Mesodermal cell (in vitro differentiated cells): ENCODE data around the gene CNOT4.
"Not testable (repeated sequence)": the region's sequence is repeated elsewhere in the genome, so short reads cannot be mapped to it uniquely, and the experiment has no call there.

Experiments used
- H3K27ac ChIP-seq: 2 replicates; pipeline ENCODE4 v1.7.0; 2013; ENCODE audit warnings: mild to moderate bottlenecking, low read depth, low read length, moderate library complexity; ENCODE audit not compliant: severe bottlenecking
- H3K36me3 ChIP-seq: 2 replicates; pipeline ENCODE4 v1.7.1; 2013; ENCODE audit warnings: mild to moderate bottlenecking, low read length, moderate library complexity; ENCODE audit not compliant: control insufficient read depth, insufficient read depth
- H3K4me1 ChIP-seq: one replicate; pipeline ENCODE4 v1.7.1; 2013; ENCODE audit warnings: mild to moderate bottlenecking, low read length; ENCODE audit not compliant: insufficient read depth, control insufficient read depth, poor library complexity, severe bottlenecking
- H3K4me3 ChIP-seq: 2 replicates; pipeline ENCODE4 v1.7.0; 2013; ENCODE audit warnings: low read length, control low read depth, mild to moderate bottlenecking; ENCODE audit not compliant: insufficient read depth, poor library complexity, severe bottlenecking; ENCODE audit errors: extremely low read depth
- H3K9me3 ChIP-seq: 2 replicates; pipeline ENCODE4 v1.7.1; 2013; ENCODE audit warnings: mild to moderate bottlenecking, low read length, moderate library complexity; ENCODE audit not compliant: control insufficient read depth
- WGBS, 2 experiments: methylation state at CpG; one replicate each; pipeline ENCODE4 v1.1.5; 2013; ENCODE audit warnings: missing lambda C conversion rate in 2 of 2; ENCODE audit not compliant: insufficient coverage in 2 of 2; 5-methylcytosine and 5-hydroxymethylcytosine counted together

The CNOT4 gene

DNA sequence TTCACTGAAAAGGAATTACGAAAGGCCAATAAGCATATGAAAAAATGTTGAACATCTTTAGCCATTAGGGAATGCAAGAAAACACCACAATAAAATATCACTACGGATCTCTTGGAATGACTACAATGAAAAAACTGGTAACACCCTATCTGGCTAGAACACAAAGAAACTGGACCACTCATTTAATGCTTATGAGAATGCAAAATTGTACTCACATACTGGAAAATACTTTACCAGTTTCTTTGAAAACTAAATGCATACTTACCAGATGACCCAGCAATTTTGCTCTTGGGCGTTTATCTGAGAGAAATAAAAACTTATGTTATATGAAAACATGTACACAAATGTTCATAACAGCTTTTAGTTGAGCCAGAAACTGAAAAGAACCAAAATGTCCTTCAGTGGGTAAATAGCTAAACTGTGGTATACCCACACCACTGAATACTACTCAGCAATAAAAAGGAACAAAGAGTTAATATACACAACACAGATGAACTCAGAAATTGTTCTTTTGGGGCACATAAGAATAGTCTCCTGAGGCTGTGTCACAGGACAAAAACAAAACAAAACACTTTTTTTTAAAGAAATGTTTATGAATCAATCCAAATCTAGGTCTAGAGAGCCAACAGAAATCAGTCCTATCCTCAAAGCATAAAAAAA is 23.5 kb downstream of the CNOT4 start:
- 100% methylated on average over 1 of the region's 3 CpGs; no CpG with 5 or more reads in 1 of the 2 experiments for WGBS, 2 experiments
- no peak overlapping the region for H3K4me3 ChIP-seq
- no peaks in the 10 kb centered on the region for H3K9me3 ChIP-seq

DNA sequence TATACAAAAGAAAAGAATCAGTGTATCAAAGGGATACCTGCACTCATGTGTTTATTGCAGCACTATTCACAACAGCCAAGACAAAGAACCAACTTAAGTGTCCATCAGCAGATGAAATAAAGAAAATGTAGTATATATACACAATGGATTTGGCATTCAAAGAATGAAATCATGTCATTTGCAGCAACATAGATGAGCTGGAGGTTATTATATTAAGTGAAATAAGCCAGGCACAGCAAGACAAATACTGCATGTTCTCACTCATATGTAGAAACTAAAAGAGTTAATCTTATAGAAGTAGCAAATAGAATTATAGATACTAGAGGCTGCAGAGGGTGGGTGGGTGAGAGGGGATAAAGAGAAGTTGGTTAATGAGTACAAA is 28.3 kb downstream of the CNOT4 start:
- Histone ChIP-seq H3K9me3 (no peaks in the 10 kb centered on the region), H3K4me1 (no peaks in the 10 kb centered on the region), H3K27ac (no peak overlapping the region), H3K36me3 (peaks cover 2% of the 10 kb centered on the region), H3K4me3 (no peak overlapping the region)

More for the DNA sequence above, 23.5 kb downstream of the CNOT4 start:
- Histone ChIP-seq H3K27ac (no peak overlapping the region), H3K4me1 (no peaks in the 10 kb centered on the region), H3K36me3 (no peaks in the 10 kb centered on the region)

DNA sequence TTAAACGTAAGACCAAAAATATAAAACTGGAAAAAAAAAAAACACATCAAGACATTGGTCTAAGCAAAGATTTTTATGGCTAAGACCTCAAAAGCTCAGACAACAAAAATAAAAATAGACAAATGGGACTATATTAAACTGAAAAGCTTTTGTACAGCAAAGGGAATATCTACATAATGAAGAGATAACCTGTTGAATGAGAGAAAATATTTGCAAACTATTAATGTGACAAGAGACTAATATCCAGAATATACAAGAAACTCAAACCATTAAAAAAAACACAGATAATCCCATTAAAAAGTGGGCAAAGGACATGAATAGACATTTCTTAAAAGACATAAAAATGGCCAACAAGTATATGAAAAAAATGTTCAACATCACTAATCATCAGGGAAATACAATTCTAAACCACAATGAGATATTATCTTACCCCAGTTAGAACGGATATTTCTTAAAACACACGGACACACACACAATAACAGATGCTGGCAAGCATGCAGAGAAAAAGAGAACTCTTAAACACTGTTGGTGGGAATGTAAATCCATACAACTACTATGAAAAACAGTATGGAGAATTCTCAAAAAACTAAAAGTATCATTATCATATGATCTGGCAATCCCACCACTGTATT is 28.8 kb downstream of the CNOT4 start:
- H3K4me3 ChIP-seq: no peak overlapping the region
- H3K27ac ChIP-seq: no peak overlapping the region
- no peaks in the 10 kb centered on the region for H3K4me1 ChIP-seq
- no peaks in the 10 kb centered on the region for H3K9me3 ChIP-seq
- peaks cover 2% of the 10 kb centered on the region for H3K36me3 ChIP-seq
- no CpG with 5 or more reads among the region's 3 CpGs for WGBS, 2 experiments

DNA sequence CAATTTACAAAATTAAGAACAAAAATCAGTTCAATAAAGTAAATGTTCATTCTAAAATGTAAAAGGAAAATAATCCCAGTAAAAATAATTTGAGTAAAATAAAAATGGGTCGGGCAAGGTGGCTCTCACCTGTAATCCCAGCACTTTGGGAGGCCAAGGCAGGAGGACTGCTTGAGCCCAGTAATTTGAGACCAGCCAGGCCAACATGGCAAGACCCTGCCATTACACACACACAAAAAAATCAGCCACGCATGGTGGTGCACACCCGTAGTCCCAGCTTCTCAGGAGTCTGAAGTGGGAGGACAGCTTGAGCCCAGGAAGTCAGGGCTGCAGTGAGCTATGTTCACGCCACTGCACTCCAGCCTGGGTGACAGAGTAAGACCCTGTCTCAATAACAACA is 34.4 kb downstream of the CNOT4 start:
- Histone ChIP-seq H3K9me3 (no peaks in the 10 kb centered on the region), H3K4me1 (no peaks in the 10 kb centered on the region), H3K36me3 (peaks cover 2% of the 10 kb centered on the region), H3K27ac (no peak overlapping the region), H3K4me3 (no peak overlapping the region)
- WGBS, 2 experiments: 83 to 100% methylated on average over 1 to 2 of the region's 4 CpGs

DNA sequence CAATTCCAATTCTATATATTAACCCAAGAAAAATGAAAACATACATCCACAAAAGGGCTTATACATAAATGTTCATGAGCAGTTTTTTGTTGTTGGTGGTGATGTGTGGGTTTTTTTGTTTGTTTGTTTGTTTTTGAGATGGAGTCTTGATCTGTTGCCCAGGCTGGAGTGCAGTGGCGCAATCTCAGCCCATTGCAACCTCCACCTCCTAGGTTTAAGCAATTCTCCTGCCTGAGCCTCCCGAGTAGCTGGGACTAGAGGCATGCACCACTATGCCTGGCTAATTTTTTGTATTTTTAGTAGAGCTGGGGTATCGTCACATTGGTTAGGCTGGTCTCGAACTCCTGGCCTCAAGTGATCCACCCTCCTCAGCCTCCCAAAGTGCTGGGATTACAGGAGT is 40.2 kb downstream of the CNOT4 start:
- H3K36me3 ChIP-seq, H3K27ac ChIP-seq, H3K9me3 ChIP-seq, H3K4me3 ChIP-seq, H3K4me1 ChIP-seq: not testable (repeated sequence)
- WGBS, 2 experiments: 93 to 100% methylated on average over 2 to 3 of the region's 4 CpGs

DNA sequence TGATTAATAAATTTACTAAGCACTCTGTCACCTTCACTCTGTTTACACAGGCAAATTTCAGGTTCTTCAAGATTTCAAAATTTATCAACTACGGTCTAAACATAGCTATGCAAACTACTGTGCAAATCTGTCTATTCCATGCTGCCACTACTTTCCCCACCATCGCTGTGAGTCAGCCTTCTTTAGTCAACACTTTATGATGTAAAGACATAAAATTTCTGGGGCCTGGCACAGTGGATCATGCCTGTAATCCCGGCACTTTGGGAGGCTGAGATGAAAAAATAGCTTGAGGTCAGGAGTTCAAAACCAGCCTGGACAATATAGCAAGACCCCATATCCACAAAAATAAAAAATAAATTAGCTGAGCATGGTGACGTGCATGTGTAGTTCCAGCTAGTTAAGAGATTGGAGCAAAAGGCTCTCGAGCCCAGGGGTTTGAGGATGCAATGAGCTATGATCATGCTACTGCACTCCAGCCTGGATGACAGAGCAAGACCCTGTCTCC is 42.6 kb downstream of the CNOT4 start:
- Histone ChIP-seq H3K27ac (no peak overlapping the region), H3K9me3 (no peaks in the 10 kb centered on the region), H3K36me3 (no peaks in the 10 kb centered on the region), H3K4me1 (no peaks in the 10 kb centered on the region), H3K4me3 (no peak overlapping the region)
- WGBS, 2 experiments: 91 to 93% methylated on average over 3 of the region's 5 CpGs

DNA sequence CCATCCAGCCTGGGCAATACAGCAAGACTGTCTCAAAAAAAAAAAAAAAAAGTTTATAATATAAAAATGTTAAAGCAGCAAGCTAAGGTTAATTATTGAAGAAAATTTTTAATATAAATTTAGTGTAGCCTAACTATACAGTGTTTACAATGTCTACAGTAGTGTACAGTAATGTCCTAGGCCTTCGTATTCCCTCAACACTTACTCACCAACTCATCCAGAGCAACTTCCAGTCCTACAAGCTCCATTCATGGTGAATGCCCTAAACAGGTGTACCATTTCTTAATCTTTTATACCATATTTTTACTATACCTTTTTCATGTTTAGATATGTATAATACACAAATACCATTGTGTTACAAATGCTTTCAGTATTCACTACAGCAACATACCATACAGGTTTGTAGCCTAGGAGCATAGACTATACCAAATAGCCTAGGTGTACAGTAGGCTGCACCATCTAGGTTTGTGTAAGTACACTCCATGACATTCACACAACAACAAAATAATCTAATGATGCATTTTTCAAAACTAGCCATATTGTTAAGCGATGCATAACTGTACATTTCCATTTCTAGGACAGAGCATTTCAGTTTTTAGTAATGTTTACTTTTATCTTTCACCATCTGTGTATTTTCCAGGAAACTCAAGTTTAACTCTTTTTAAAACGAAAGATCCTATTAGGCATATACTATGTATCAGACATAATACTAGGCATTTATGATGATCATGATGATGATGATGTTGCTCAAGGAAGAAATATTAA is 43.3 kb downstream of the CNOT4 start:
- Histone ChIP-seq H3K9me3 (no peaks in the 10 kb centered on the region), H3K4me3 (no peak overlapping the region), H3K36me3 (no peaks in the 10 kb centered on the region), H3K4me1 (no peaks in the 10 kb centered on the region), H3K27ac (no peak overlapping the region)
- WGBS, 2 experiments: 100% methylated on average over 1 of the region's 3 CpGs; no CpG with 5 or more reads in 1 of the 2 experiments

DNA sequence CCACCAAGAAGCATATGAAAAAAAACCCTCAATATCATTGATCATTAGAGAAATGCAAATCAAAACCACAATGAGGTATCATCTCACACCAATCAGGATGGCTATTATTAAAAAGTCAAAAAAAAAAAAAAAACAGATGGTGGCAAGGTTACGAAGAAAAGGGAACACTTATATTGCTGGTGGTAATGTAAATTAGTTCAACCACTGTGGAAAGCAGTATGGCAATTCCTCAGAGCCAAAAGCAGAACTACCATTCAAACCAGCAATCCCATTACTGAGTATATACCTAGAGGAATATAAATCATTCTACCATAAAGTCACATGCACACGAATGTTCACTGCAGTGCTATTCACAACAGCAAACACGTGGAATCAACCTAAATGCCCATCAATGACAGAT is 46.0 kb downstream of the CNOT4 start:
- H3K4me1 ChIP-seq: no peaks in the 10 kb centered on the region

DNA sequence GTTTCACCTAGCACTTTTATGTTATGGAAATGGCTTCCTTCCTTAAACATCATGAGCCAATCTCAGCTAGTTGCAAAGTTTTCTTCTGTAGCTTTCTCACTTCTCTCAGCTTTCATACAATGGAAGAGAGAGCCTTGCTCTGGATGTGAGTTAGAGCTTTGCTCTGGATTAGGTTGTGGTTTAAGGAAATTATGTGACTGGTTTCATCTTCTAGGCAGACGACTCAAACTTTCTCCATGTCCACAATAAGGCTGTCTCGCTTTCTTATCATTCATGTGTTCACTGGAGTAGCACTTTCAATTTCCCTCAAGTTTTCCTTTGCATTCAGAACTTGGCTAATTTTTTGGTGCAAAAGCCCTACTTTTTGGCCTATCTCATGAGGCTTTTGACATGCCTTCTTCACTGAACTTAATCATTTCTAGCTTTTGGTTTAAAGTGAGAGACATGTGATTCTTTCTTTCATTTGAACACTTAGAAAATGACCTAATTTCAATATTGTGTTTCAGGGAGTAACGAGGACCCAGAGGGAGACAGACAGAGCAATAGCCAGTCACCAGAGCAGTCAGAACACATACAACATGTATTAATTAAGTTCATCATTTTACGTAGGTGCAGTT is 49.8 kb downstream of the CNOT4 start:
- Histone ChIP-seq H3K4me3 (no peak overlapping the region), H3K4me1 (no peaks in the 10 kb centered on the region), H3K9me3 (no peaks in the 10 kb centered on the region), H3K27ac (no peak overlapping the region), H3K36me3 (no peaks in the 10 kb centered on the region)
- 83 to 100% methylated on average over 2 to 3 of the region's 4 CpGs for WGBS, 2 experiments

More for the DNA sequence above, 46.0 kb downstream of the CNOT4 start:
- no peak overlapping the region for H3K4me3 ChIP-seq
- no peak overlapping the region for H3K27ac ChIP-seq
- no CpG with 5 or more reads among the region's 3 CpGs for WGBS, 2 experiments
- H3K9me3 ChIP-seq: no peaks in the 10 kb centered on the region
- H3K36me3 ChIP-seq: no peaks in the 10 kb centered on the region

DNA sequence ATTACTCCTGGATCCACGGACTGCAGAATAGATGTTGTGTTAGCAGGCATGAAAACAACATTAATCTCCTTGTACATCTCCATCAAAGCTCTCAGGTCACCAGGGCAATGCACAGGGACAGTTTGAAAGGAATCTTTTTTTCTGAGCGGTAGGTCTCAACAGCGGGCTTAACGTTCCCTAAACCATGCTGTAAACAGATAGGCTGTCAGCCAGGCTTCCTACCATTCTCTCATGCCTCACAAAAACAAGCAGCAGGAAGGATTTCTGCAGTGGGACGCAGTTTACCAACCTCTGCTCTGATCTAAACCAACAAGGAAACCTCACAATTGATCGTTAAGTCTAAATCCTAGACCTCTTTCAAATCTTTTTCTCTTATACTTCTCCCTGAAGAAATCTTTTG is 50.8 kb downstream of the CNOT4 start:
- H3K36me3 ChIP-seq: no peaks in the 10 kb centered on the region
- 83 to 88% methylated on average over 4 of the region's 6 CpGs for WGBS, 2 experiments
- no peak overlapping the region for H3K4me3 ChIP-seq
- no peaks in the 10 kb centered on the region for H3K4me1 ChIP-seq
- H3K27ac ChIP-seq: no peak overlapping the region
- no peaks in the 10 kb centered on the region for H3K9me3 ChIP-seq
